OCI-LY3 (cell line): ENCODE data around the gene GPAM.
A peak's percentile ranks its signal among the peaks of the same experiment; 100 is the strongest.

Source experiments
- H2AFZ ChIP-seq: fragments of 200-600, 300-600 bp; shearing (Covaris generic); 2 replicates; pipeline ENCODE4 v1.6.0; 2014; ENCODE audit warnings: antibody characterized with exemption, low read depth, low read length
- H3K27ac ChIP-seq: fragments of 200-600, 300-600 bp; sonication (generic); 2 replicates; pipeline ENCODE4 v1.5.1; 2014; ENCODE audit warnings: mild to moderate bottlenecking, low read length, moderate library complexity, mixed read lengths
- H3K27me3 ChIP-seq: fragments of 200-600, 300-600 bp; sonication (generic); 2 replicates; pipeline ENCODE4 v1.6.1; 2014; ENCODE audit warnings: low read depth, low read length, mixed read lengths
- H3K36me3 ChIP-seq: fragments of 200-600, 300-600 bp; sonication (generic); replicated peaks from 2 replicates; pipeline ENCODE3; 2014; ENCODE audit warnings: low read depth, low read length, mixed read lengths
- H3K4me1 ChIP-seq: fragments of 300-600, 200-600 bp; sonication (generic); 2 replicates; pipeline ENCODE4 v1.6.1; 2014; ENCODE audit warnings: low read length, mixed read lengths
- H3K4me2 ChIP-seq: fragments of 200-600, 300-600 bp; sonication (generic); 2 replicates; pipeline ENCODE4 v1.6.1; 2014; ENCODE audit warnings: low read length, mixed read lengths
- H3K4me3 ChIP-seq: fragments of 300-600, 200-600 bp; sonication (generic); 2 replicates; pipeline ENCODE4 v1.5.1; 2014; ENCODE audit warnings: antibody characterized with exemption, mild to moderate bottlenecking, low read length, moderate library complexity
- H3K79me2 ChIP-seq: fragments of 300-600, 200-600 bp; shearing (Covaris generic); 2 replicates; pipeline ENCODE4 v1.6.1; 2014; ENCODE audit warnings: mild to moderate bottlenecking, low read length, mixed read lengths
- H3K9ac ChIP-seq: fragments of 300-600, 200-600 bp; shearing (Covaris generic); 2 replicates; pipeline ENCODE4 v1.6.0; 2014; ENCODE audit warnings: mild to moderate bottlenecking, low read length, moderate library complexity
- H3K9me3 ChIP-seq: fragments of 200-600, 300-600 bp; shearing (Covaris generic); 2 replicates; pipeline ENCODE4 v1.6.1; 2014; ENCODE audit warnings: low read length, mixed read lengths; ENCODE audit not compliant: insufficient read depth
- H4K20me1 ChIP-seq: fragments of 200-600, 300-600 bp; sonication (generic); 2 replicates; pipeline ENCODE4 v1.6.1; 2016; ENCODE audit warnings: low read length, mixed read lengths; ENCODE audit not compliant: insufficient read depth
- CTCF ChIP-seq: fragments of 200-600, 300-600 bp; sonication (generic); IDR thresholded peaks from 2 replicates; pipeline ENCODE4 v1.5.1; 2014; ENCODE audit warnings: antibody characterized with exemption, low read length, low read depth
- EZH2phosphoT487 ChIP-seq: fragments of 200-600 bp; shearing (Covaris generic); IDR thresholded peaks from 2 replicates; pipeline ENCODE4 v1.6.1; 2018; ENCODE audit warnings: antibody characterized with exemption, mixed run types, low read depth

The GPAM gene

DNA sequence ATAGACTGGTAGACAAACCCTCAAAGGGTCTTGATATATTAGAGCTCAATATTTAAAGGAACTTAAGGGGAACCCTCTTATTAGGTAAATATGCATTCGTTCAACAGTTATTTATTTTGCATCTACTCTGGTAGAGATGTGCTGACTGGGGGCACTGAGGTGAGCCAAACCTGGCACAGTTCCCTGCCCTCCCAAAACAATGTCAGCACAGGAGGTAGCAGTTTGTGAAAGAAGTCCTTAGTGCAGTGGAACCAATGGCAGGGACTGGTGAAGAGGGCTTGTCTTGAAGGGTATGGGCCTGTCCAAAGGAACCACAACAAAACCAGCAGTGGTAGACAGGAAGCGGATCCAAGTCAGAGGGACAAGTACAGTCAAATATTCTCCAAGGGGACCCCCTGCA lies 32.6 kb upstream of the GPAM start:
- Histone ChIP-seq H3K27me3 (no peaks in the 10 kb centered on the region), H2AFZ (0 out of 2 replicates have a peak overlapping the region, but pooled peaks have one; percentile 9), H3K4me3 (no peak overlapping the region), H3K36me3 (no peaks in the 10 kb centered on the region), H3K27ac (peak overlapping the region; percentile 45; the same call in 1 of the 2 replicates), H3K4me1 (peaks cover 39% of the 10 kb centered on the region), H3K9ac (no peak overlapping the region), H3K9me3 (peaks cover 6% of the 10 kb centered on the region; the same call in 1 of the 2 replicates), H3K79me2 (no peaks in the 10 kb centered on the region), H3K4me2 (no peak overlapping the region), H4K20me1 (no peaks in the 10 kb centered on the region)
- TF ChIP-seq EZH2phosphoT487: no peak
- no peak for TF ChIP-seq CTCF

DNA sequence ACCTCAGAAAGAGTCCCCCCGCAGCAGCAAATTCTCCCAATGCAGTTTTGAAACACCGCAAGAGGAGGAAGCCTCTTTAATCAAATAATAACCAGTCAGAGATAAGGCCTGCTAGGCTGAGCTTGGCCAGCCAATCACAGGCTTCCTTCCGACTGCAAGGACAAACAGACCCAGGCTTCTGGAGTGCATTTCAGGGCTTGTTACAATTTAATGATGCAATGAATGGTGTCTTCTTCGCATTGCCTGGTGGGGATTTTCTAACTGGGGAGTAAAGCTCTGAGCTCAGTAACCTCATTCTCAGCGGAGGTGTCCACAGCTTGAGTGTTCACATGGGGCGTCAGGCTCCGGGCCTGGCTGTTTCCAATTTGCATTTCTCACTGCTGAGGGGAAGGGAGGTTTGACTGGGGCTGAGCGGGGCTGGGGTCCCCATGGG lies 31.8 kb upstream of the GPAM start:
- H3K9ac ChIP-seq: no peak overlapping the region
- H3K9me3 ChIP-seq: peaks cover 3% of the 10 kb centered on the region; the same call in 1 of the 2 replicates
- TF ChIP-seq CTCF (no peak), EZH2phosphoT487 (no peak)
- no peaks in the 10 kb centered on the region for H3K79me2 ChIP-seq
- peaks cover 39% of the 10 kb centered on the region for H3K4me1 ChIP-seq
- peak overlapping the region; percentile 45 for H3K27ac ChIP-seq
- H3K27me3 ChIP-seq: no peaks in the 10 kb centered on the region
- H3K4me2 ChIP-seq: peak overlapping the region; percentile 67
- 0 out of 2 replicates have a peak overlapping the region, but pooled peaks have one; percentile 9 for H2AFZ ChIP-seq
- H4K20me1 ChIP-seq: no peaks in the 10 kb centered on the region
- H3K4me3 ChIP-seq: no peak overlapping the region
- H3K36me3 ChIP-seq: no peaks in the 10 kb centered on the region

DNA sequence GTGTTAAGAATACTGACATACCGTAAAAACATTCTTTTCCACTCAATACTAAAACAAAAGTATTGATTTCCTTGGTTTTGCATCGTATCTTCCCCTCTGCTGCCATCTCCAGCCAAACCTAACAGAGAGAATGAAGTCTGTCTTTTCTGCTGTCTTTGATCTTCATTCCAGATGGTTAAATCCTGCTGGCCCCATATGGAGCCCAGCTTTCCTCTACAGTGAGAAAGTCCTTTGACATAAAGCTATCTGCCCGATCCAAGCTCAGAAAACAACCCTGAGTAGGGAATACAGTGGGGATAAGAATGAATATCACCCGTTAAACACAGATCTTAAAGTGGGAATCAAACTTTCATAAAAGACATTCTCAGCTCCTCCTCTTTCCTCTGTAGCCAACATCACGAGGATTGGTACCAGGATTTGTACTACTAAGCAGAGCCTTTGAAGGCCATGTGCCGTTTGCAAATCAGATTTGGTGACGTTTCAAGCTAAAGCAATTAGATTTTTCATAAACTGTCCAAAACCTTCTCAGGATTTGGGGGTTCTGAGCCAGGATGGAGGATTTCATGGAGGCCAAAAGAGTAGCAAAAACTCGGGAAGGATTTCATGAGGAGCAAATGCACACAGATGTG lies 30.8 kb upstream of the GPAM start:
- Histone ChIP-seq H3K27ac (peak overlapping the region; percentile 68), H3K9me3 (no peaks in the 10 kb centered on the region), H3K79me2 (no peaks in the 10 kb centered on the region), H3K4me3 (peak overlapping the region; percentile 29; the same call in 1 of the 2 replicates), H3K4me2 (peak overlapping the region; percentile 67), H2AFZ (no peak overlapping the region), H3K9ac (peak overlapping the region; percentile 45; the same call in 1 of the 2 replicates), H3K27me3 (no peaks in the 10 kb centered on the region), H4K20me1 (no peaks in the 10 kb centered on the region), H3K36me3 (no peaks in the 10 kb centered on the region), H3K4me1 (peaks cover 39% of the 10 kb centered on the region)
- TF ChIP-seq EZH2phosphoT487 (no peak), CTCF (no peak)

GRCh38 chr10:112213836-112214235 lies 30.3 kb upstream of the GPAM start:
- Histone ChIP-seq H2AFZ (no peak overlapping the region), H3K4me3 (peak overlapping the region; percentile 29; the same call in 1 of the 2 replicates), H3K36me3 (no peaks in the 10 kb centered on the region), H3K4me1 (peaks cover 39% of the 10 kb centered on the region), H3K9me3 (no peaks in the 10 kb centered on the region), H4K20me1 (no peaks in the 10 kb centered on the region), H3K79me2 (no peaks in the 10 kb centered on the region), H3K9ac (peak overlapping the region; percentile 45; the same call in 1 of the 2 replicates), H3K27ac (peak overlapping the region; percentile 68), H3K4me2 (peak overlapping the region; percentile 67), H3K27me3 (no peaks in the 10 kb centered on the region)
- no peak for TF ChIP-seq CTCF
- TF ChIP-seq EZH2phosphoT487: no peak
